G401 (cell line): ENCODE measurements around the gene GLRA2. TPM values are rescaled to one million over a fixed set of nuclear protein-coding genes. Genes with fewer than 3 reads are reported as not detected.
"Not testable (repeated sequence)": the region's sequence is repeated elsewhere in the genome, so short reads cannot be mapped to it uniquely, and the experiment has no call there.

Source experiments
- DNase-seq: peaks from one replicate; pipeline ENCODE4 v3.0.0-alpha.2; 2015; ENCODE audit warnings: low spot score
- in situ Hi-C: cut with HindIII; loops from 2 replicates; pipeline ENCODE4 v1.10.0; 2016; ENCODE audit warnings: low sequenced_read_pairs, mixed read lengths
- total RNA-seq: library from RNA; depleted of rRNA; stranded (reverse); fragments of >200 nt; shearing (Covaris generic); gene quantifications from 2 replicates; pipeline ENCODE4 v1.2.3, GENCODE V29; 2014

GLRA2 gene
- total RNA-seq, 1 experiment from 2014 or later, result not detected

- in situ Hi-C loops, result no loop called here
- no peak for DNase-seq
Measured at GRCh38 chrX:14590216-14590615, 60.9 kb downstream of the GLRA2 start.

- DNase-seq, result no peak
- in situ Hi-C loops, result no loop called here
Measured at GRCh38 chrX:14590693-14591424, 61.5 kb downstream of the GLRA2 start.

DNA sequence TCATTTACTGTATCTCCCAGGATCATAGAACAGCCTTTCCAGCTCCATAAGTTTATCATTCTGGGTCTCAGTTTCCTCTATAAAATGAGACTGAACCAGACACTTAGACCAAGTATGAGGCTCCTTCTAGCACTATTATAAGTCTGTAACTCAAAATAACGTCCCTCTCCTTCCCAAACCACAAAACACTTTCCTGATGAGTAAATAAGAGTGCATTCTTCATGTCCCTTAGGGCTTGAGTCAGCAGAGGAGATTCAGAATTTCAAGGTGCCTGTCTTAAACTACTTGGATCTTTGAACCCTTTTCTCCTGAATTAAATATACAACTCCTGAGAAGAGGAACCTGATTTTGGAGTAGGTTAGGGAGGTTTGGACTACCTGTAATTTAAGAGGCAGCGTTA, 62.6 kb downstream of the GLRA2 start:
- no peak for DNase-seq
- in situ Hi-C loops, result no loop called here

GRCh38 chrX:14594521-14594920, 65.2 kb downstream of the GLRA2 start:
- in situ Hi-C loops, result no loop called here
- peak; percentile 43 for DNase-seq

- in situ Hi-C loops, result no loop called here
- no peak for DNase-seq
Measured at GRCh38 chrX:14598330-14598729, 69.0 kb downstream of the GLRA2 start.

DNA sequence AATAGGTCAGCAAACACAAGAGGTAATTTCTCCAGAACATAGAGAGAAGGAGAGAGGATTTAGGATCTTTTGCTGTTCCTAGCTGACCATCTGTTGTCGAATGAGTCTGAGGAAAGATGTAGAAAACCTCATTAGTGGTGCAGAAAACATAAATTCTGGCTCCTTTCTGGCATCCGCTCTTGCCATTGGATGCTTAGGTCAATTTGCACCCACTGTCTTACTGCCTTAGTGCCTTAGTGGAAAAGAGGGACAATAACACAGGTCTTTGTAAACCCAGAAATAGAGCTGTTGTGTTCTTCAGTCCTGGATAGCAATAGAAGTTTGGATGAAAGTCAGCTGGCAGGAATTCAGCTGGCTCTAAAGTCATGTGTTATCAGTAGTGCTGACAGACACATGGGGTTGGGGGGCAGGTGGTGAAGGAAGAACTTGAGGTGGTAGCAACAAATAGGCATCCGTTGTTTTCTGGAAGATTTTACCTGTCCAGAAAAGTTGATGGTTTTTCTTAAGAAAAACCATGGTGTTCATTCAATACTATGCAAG, 78.2 kb downstream of the GLRA2 start:
- in situ Hi-C loops, result no loop called here
- peak; percentile 70 for DNase-seq

- in situ Hi-C loops, DNase-seq: not testable (repeated sequence)
Measured at GRCh38 chrX:14612450-14612849, 83.1 kb downstream of the GLRA2 start.

DNA sequence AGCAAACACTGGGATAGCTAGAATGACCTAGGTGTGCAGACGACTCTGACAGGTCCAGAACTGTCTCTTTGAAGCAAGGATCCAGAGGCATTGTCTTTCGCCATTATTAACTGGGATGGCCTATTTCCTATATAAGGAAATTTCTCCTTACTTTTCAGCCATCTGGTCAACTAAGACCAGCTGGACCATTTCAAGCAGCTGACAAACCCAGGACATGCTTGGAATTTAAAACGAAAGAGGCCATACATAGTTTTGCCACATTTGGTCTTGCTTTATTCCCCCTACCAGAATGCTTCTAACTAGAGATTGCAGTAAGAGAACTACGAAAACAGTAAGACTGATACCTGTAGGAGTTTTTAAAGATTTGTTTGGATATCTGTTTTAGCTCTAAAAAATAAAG, 87.0 kb downstream of the GLRA2 start:
- peak; percentile 56 for DNase-seq
- in situ Hi-C loops, result no loop called here

DNA sequence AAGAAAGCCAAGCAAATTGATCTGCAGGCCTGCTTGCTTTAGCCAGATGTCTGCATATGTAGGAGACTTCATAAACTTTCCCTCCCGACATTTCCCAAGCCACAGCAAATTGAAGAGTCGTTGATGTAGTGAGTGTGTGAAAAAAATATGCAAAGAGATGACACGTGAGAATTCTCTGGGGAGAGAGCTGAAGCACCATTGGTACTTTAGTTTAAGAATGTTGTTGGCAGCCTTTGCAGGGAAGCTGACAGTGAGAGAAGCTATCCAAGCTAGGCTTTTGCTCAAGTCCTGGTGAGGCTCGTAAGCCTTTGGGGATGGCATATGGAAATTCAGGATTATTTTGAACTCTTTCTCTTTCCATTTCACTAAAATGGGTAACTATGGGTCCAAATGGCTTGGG, 87.5 kb downstream of the GLRA2 start:
- DNase-seq, result no peak
- in situ Hi-C loops, result no loop called here

DNA sequence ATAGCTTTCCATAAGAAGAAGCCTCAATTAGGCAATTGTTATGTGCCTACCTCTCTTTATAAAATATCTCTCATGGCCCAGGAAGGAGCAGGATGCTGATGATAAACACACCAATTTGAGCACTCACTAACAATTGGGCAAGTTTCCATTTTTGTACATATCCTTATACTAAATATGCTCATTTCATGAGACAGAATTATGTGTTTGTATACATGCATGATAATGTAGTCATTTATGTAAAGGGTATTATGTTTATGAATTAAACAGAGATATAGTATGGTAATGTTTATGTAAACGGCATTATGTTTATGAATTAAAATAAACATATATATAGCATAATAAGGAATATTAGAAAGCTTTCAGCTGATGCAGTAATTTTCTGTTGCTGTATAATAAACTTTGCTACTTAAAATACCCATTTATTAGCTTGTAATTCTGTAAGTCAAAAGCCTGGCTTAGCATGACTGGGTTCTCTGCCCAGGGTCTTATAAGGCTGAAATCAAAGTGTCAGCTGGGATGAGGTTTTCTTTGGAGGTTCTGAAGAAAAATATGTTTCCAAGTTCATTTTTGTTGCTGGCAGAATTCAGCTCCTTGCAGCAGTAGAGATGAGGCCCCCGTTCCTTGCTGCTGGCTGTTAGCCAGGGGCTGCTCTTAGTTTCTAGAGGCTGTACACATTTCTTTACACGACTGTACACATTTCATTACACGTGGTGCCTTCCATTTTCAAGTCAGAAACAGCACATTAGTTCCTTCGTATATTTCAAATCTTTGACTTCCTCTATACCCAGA, 89.0 kb downstream of the GLRA2 start:
- DNase-seq, result no peak
- in situ Hi-C loops, result no loop called here

GRCh38 chrX:14630733-14631132, 101.4 kb downstream of the GLRA2 start:
- in situ Hi-C loops, result no loop called here
- no peak for DNase-seq

DNA sequence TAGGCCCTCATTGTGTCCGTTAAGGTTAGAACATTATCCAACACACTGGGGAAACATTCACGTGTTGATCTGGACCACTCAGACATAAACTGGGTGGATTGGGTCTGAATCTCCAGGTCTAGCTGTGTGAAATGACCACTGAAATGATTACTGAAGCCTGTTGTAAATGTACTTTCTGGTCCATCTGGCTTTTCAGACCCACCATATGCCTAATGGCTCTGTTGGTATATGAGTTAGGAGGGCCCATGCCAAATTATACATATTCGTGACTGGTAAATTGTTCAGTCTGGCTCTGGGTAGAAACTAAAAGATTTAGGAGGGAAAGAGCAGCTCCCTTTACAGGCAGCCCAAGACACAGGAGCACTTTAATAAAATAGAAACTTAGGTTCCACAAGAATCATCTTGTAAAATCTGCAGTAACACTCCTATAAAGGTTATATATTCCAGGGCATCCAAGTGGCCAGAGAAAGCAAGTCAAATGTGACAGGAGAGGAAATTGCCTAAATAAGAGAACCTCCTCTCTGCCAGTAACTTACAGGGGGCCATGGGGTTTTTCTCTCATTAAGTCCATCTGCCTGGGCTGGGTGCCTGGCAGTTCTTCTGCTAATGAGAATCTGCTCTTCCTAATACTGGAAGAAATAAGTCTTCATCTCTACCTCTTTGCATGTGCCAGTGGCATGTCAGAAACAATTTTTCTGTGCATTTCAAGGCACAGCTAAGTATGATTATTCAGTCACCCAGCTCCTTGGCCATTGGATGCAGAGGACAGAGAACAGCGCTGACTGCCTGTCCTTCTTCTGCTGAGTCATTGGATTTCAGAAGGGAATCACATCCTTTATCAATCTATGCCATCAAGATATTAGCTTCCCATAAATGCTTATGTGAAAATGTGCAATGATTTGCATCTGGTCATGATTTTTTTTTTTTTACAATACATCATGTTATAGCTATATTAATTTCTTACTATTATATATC, 112.6 kb downstream of the GLRA2 start:
- in situ Hi-C loops, result no loop called here
- DNase-seq, result peak; percentile 89

GRCh38 chrX:14660970-14661369, 131.6 kb downstream of the GLRA2 start:
- in situ Hi-C loops, result no loop called here

GRCh38 chrX:14670819-14671218, 141.5 kb downstream of the GLRA2 start:
- in situ Hi-C loops, result no loop called here
- no peak for DNase-seq

More at GRCh38 chrX:14660970-14661369, 131.6 kb downstream of the GLRA2 start:
- DNase-seq, result no peak

DNA sequence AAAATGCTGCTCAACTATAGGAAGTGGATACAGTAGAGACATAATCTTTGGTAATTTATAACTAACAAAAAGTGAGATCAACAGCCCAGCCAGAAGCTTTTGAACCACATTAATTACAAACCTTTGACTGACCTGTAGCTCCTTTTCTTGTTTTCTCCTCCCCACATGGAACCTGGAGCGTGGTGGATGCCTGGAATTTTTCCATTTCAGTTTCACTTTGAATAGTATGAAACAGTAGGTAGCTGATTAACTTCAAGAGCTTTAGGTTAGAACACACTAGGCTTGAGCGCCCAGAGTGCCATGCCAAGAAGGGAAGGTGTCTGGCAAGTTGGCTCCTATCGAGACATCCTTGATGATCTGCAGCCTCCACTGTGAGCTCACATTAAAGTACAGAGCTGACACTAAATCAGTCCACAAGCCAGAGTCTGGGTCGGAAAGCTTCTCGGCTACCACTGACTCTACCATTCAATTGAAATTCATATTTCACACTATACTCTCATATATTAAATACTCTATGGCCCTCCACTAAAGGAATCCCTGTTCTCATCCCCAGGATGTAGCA, 143.4 kb downstream of the GLRA2 start:
- in situ Hi-C loops, result no loop called here
- DNase-seq, result no peak

- in situ Hi-C loops, result no loop called here
Measured at GRCh38 chrX:14673236-14673635, 143.9 kb downstream of the GLRA2 start.

GRCh38 chrX:14673764-14674163, 144.4 kb downstream of the GLRA2 start:
- in situ Hi-C loops, result no loop called here
- no peak for DNase-seq

More at GRCh38 chrX:14673236-14673635, 143.9 kb downstream of the GLRA2 start:
- DNase-seq, result no peak

DNA sequence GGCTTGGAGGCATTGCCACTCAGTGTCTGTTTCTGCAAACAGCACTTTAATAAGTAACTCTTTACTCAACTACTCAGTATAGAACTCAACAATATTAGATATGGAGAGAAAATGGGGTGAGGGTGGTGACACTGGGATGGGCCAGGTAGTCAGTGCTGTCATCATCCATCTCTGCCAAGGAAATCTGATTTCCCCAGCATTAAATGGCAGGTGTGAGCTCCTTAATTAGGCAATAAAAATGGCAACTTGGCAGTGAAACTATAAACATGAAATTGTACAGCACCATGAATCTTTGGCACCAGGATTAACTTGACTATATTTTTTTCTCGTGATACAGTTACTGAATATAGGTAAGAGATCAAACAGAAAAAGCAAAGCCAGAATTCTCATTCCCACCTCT, 146.2 kb downstream of the GLRA2 start:
- in situ Hi-C loops, result no loop called here
- peak; percentile 15 for DNase-seq

DNA sequence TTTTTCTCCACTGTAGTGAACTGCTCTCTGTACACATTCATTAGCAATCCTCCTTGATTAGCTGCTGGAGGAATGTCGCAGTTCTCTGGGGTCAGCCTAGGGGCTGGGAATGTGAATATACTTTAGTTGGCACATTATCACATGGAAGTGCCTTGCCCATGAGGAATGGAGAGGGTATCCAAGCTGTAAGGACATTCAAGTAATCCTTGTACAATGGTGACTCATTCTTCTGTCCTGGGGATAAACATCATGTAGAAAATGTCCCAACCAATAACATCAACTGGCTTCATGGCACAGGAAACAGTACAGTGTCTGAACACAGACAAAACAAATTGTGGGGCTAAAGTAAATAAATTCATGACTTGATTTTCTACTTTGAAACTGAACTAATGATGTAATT, 147.1 kb downstream of the GLRA2 start:
- in situ Hi-C loops, result no loop called here

More for the DNA sequence above, 147.1 kb downstream of the GLRA2 start:
- DNase-seq, result no peak
